GM13976 (cell line): ENCODE results near the gene CNDP1.

Experiments used
- DNase-seq: peaks from one replicate; pipeline ENCODE4 v3.0.0; 2012; ENCODE audit warnings: low spot score
- in situ Hi-C: fragments of 300-500 bp; cut with MboI; formaldehyde crosslinking; loops from one replicate; pipeline ENCODE4 v1.12.0; 2022; ENCODE audit warnings: low sequenced_read_pairs, mixed read lengths, inconsistent platforms; ENCODE audit not compliant: unreplicated experiment
- TF ChIP-seq, protein P1 (sequence below): IDR thresholded peaks from 2 replicates; pipeline ENCODE4 v1.5.1; 2012; ENCODE audit warnings: borderline replicate concordance, mild to moderate bottlenecking; ENCODE audit not compliant: insufficient read depth; ENCODE audit errors: extremely low read depth, missing control alignments, control extremely low read depth

Gene CNDP1, protein sequence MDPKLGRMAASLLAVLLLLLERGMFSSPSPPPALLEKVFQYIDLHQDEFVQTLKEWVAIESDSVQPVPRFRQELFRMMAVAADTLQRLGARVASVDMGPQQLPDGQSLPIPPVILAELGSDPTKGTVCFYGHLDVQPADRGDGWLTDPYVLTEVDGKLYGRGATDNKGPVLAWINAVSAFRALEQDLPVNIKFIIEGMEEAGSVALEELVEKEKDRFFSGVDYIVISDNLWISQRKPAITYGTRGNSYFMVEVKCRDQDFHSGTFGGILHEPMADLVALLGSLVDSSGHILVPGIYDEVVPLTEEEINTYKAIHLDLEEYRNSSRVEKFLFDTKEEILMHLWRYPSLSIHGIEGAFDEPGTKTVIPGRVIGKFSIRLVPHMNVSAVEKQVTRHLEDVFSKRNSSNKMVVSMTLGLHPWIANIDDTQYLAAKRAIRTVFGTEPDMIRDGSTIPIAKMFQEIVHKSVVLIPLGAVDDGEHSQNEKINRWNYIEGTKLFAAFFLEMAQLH

DNA sequence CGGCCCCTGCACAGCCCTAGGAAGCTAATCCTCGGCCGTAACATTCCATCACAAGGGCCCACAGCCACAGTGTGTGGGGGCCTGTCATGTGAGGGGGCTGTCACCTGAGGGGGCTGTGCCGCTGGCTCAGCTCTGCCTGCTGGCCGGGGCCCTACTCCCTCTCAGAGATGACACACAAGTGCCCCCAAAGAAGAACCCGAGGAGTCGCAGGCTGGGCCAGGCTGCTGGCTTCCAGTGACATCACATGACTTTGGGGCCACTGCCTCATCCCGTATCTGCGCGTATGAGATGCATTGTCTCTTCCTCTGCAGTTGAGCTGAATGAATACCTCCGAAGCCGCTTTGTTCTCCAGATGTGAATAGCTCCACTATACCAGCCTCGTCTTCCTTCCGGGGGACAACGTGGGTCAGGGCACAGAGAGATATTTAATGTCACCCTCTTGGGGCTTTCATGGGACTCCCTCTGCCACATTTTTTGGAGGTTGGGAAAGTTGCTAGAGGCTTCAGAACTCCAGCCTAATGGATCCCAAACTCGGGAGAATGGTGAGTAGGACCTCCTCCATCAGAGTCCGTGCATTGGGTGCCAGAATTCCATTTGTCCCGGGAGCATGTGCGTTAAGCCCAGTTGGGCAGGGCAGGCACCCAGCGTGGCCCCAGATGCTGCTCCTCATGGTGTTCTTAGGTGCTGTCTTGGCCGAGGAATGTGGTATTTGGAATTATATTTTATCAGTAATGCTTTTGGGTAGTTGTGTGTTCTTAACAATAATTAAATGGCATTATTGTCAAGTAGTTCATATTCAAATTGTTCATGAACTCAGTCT lies at the start of gene CNDP1:
TSS of gene CNDP1 (plus strand) at position 351 of the 820 bp plus-strand sequence. CDS start at position 519, 168 bp downstream.
- DNase-seq = no peak
- in situ Hi-C loops = no loop called here
- TF ChIP-seq, protein P1, sequence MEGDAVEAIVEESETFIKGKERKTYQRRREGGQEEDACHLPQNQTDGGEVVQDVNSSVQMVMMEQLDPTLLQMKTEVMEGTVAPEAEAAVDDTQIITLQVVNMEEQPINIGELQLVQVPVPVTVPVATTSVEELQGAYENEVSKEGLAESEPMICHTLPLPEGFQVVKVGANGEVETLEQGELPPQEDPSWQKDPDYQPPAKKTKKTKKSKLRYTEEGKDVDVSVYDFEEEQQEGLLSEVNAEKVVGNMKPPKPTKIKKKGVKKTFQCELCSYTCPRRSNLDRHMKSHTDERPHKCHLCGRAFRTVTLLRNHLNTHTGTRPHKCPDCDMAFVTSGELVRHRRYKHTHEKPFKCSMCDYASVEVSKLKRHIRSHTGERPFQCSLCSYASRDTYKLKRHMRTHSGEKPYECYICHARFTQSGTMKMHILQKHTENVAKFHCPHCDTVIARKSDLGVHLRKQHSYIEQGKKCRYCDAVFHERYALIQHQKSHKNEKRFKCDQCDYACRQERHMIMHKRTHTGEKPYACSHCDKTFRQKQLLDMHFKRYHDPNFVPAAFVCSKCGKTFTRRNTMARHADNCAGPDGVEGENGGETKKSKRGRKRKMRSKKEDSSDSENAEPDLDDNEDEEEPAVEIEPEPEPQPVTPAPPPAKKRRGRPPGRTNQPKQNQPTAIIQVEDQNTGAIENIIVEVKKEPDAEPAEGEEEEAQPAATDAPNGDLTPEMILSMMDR = no peak

DNA sequence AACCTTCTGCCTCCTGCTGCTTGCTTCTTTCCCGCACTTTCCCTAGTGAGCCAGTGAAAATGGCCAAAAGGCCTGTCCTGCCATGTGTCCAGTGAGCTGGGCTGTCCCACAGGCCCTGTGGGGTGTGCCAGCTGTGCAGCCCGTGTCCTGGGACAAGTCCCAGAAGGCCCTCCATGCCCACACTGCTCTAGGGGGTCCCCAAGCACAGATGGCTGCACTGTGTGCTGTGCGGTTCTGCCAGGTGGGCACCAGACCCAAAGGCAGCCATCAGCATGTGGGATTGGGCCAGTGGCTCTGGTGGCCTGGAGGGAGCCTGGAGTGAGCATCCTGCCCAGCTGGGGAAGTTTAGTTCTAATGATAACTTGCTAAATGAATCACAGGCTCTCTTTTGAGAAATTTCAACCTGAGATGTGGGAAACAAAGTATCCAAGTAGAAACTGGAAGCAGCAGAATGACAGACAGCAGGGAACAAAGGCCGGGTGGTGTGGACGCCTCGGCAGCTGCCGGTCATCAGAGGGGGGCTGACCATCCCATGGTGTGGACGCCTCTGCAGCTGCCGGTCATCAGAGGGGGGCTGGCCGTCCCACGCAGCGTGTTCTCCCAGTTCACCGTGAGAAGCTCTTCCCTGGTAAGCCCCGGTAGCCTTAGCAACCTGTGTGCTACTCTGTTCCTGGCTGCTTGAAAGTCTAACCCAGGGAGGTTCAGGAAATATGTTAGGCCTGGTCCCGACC lies 48.0 kb upstream of the CNDP1 start:
- in situ Hi-C loops = no loop called here
- TF ChIP-seq, protein P1 = no peak
- no peak for DNase-seq

DNA sequence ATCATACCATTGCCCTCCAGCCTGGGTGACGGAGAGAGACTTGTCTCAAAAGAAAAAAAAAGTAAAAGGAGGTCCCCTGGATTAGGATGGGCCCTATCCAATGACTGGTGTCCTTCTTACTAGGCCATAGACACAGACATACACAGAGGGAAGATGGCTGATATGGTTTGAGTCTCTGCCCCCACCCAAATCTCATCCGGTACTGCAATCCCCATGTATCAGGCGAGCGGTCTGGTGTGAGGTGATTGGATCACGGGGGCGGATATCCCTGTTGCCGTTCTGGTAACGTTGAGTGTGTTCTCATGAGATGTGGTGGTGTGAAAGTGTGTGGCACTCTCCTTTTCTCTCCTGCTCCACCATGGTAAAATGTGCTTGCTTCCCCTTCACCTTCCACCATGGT lies 45.9 kb upstream of the CNDP1 start:
- in situ Hi-C loops = no loop called here
- no peak for DNase-seq

DNA sequence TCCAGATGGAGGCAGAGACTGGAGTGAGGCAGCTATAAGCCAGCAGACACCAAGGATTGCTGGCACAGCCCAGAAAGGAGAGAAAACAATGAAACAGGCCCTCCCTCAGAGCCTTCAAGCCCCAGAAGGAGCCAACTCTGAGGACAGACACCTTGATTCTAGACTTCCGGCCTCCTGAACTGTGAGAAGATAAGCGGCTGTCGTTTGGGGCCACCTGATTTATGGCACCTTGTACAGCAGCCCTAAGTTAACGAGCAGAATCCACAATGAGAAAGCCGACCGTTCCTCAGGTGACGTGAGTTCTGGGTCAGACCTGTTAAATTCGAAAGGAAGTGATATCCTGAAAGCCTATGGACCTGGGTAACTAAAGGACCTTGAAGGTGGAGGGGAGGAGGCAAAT lies 45.4 kb upstream of the CNDP1 start:
- DNase-seq = no peak
- in situ Hi-C loops = no loop called here
- TF ChIP-seq, protein P1 = no peak

More for the DNA sequence above, 45.9 kb upstream of the CNDP1 start:
- TF ChIP-seq, protein P1 = no peak

DNA sequence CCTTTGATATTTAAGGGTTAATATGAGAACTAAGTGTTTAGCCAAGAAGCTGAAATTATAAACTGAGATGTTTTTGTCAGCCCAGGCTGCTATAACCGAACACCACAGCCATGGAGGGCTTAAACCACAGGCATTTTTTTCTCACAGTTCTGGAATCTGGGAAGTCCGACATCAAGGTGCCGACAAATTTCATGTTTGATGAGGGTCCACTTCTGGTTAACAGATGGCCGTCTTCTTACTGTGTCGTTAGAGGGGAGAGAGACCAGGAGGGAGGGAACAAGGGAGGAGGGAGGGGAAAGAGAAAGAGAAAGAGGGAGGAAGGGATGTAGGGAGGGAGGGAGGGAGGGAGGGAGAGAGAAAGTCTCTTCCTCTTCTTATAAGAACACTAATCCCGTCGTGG lies 44.6 kb upstream of the CNDP1 start:
- in situ Hi-C loops = loop anchor here (10.0 kb wide), 1 partner anchor 135 kb away; no protein-coding TSS in a partner anchor
- TF ChIP-seq, protein P1 = no peak
- DNase-seq = no peak

DNA sequence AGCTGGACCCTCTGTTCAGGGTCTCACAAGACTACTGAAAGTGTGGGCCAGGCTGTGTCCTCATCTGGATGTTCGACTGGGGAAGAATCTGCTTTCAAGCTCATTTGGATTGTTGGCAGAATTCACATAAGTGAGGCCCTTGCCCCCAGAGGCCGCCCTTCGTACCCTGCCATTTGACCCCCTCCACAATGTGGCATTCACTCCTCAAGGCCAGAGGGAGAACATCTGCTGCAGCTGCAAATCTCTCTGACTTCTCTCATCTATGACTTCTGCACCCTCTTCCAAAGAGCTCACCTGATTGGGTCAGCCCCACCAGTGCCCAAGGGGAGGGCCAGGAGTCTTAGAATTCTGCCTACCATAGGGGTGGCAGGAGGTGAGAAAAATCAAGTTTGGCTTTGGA lies 42.0 kb upstream of the CNDP1 start:
- TF ChIP-seq, protein P1 = no peak
- in situ Hi-C loops = loop anchor here (10.0 kb wide), 1 partner anchor 137 kb away; no protein-coding TSS in a partner anchor
- no peak for DNase-seq
